ENCODE measurements around the gene MKI67.

GRCh38 chr10:128080231-128080630 lies 46.0 kb downstream of the MKI67 start:
- TF ChIP-seq RFX5 (IDR thresholded peaks at IDR 0.05): no peak
- TF ChIP-seq PBX3 (IDR thresholded peaks at IDR 0.05): no peak
